HEK293T (cell line): ENCODE data around the gene ARL6.

Experiments used
- CTCF ChIA-PET: fragments of 350-600 bp; formaldehyde crosslinking; extraction: SDS; loops from one replicate; lab custom pipeline; 2021; ENCODE audit warnings: antibody characterized with exemption, inconsistent platforms; lab: Yijun Ruan, JAX
- POLR2A ChIA-PET: fragments of 350-600 bp; formaldehyde crosslinking; extraction: SDS; loops from one replicate; lab custom pipeline; 2020; ENCODE audit warnings: antibody characterized with exemption, inconsistent platforms; lab: Yijun Ruan, JAX
- DNase-seq: peaks from one replicate; pipeline ENCODE4 v3.0.0; 2012; ENCODE audit warnings: mixed read lengths; ENCODE audit errors: extremely low spot score
- ARNT ChIP-seq: fragments of 450-650 bp; IDR thresholded peaks from 2 replicates; pipeline ENCODE4 v1.6.1; 2017; ENCODE audit warnings: mild to moderate bottlenecking
- BHLHE40 ChIP-seq: fragments of 450-650 bp; IDR thresholded peaks from 2 replicates; pipeline ENCODE4 v1.6.1; 2016; ENCODE audit warnings: mild to moderate bottlenecking, moderate library complexity, borderline replicate concordance
- CTBP1 ChIP-seq: fragments of 450-650 bp; IDR thresholded peaks from 2 replicates; pipeline ENCODE4 v1.6.1; 2016; ENCODE audit warnings: borderline replicate concordance
- ELF4 ChIP-seq: fragments of 450-650 bp; IDR thresholded peaks from 2 replicates; pipeline ENCODE4 v1.6.1; 2017; ENCODE audit warnings: antibody characterized with exemption
- FOXA1 ChIP-seq: fragments of 450-650 bp; IDR thresholded peaks from 2 replicates; pipeline ENCODE4 v1.6.1; 2016; ENCODE audit warnings: mild to moderate bottlenecking
- FOXK2 ChIP-seq: fragments of 450-650 bp; IDR thresholded peaks from 2 replicates; pipeline ENCODE4 v1.6.1; 2016; ENCODE audit warnings: mild to moderate bottlenecking
- FOXM1 ChIP-seq: fragments of 450-650 bp; IDR thresholded peaks from 2 replicates; pipeline ENCODE4 v1.6.1; 2017; ENCODE audit warnings: mild to moderate bottlenecking, borderline replicate concordance
- HDGF ChIP-seq: fragments of 450-650 bp; IDR thresholded peaks from 2 replicates; pipeline ENCODE4 v1.6.1; 2017; ENCODE audit warnings: antibody characterized with exemption, borderline replicate concordance
- L3MBTL2 ChIP-seq: fragments of 450-650 bp; conservative IDR thresholded peaks from 2 replicates; pipeline ENCODE4 v1.6.1; 2016; ENCODE audit warnings: mild to moderate bottlenecking
- LEF1 ChIP-seq: fragments of 450-650 bp; IDR thresholded peaks from 2 replicates; pipeline ENCODE4 v1.6.1; 2017; ENCODE audit warnings: mild to moderate bottlenecking, borderline replicate concordance
- NFRKB ChIP-seq: fragments of 450-650 bp; IDR thresholded peaks from 2 replicates; pipeline ENCODE4 v1.6.1; 2016; ENCODE audit warnings: mild to moderate bottlenecking, moderate library complexity
- PKNOX1 ChIP-seq: fragments of 450-650 bp; IDR thresholded peaks from 2 replicates; pipeline ENCODE4 v1.6.1; 2016
- SP1 ChIP-seq: fragments of 450-650 bp; IDR thresholded peaks from 2 replicates; pipeline ENCODE4 v1.6.1; 2017
- SUZ12 ChIP-seq: fragments of 450-650 bp; IDR thresholded peaks from 2 replicates; pipeline ENCODE4 v1.6.1; 2016; ENCODE audit warnings: mild to moderate bottlenecking
- TARDBP ChIP-seq: fragments of 450-650 bp; IDR thresholded peaks from 2 replicates; pipeline ENCODE4 v1.6.1; 2016
- ZNF384 ChIP-seq: fragments of 450-650 bp; IDR thresholded peaks from 2 replicates; pipeline ENCODE4 v1.6.1; 2016

ARL6 gene

GRCh38 chr3:97816811-97817210, 52.3 kb downstream of the ARL6 start:
- DNase-seq = no peak
- ChIA-PET POLR2A (interaction anchor here (1.3 kb wide), 1 partner anchor 52 kb away, joined by 3 read pairs; the partner anchor contains the start of gene ARL6), CTCF (no interaction called here)
- no peak for TF ChIP-seq SP1
- TF ChIP-seq FOXM1 = no peak
- TF ChIP-seq NFRKB = no peak
- no peak for TF ChIP-seq FOXK2
- no peak for TF ChIP-seq ELF4
- TF ChIP-seq FOXA1 = no peak
- TF ChIP-seq LEF1 = no peak
- no peak for TF ChIP-seq PKNOX1
- TF ChIP-seq ARNT = no peak
- TF ChIP-seq TARDBP = no peak
- TF ChIP-seq SUZ12 = no peak
- no peak for TF ChIP-seq BHLHE40
- no peak for TF ChIP-seq L3MBTL2

GRCh38 chr3:97817965-97818364, 53.4 kb downstream of the ARL6 start:
- TF ChIP-seq FOXA1 = no peak
- TF ChIP-seq PKNOX1 = peak; percentile 48
- DNase-seq = peak; percentile 29
- ChIA-PET CTCF (no interaction called here), POLR2A (no interaction called here)

- DNase-seq = no peak
- TF ChIP-seq ZNF384 (no peak), SP1 (no peak), LEF1 (no peak), BHLHE40 (no peak), FOXM1 (no peak), CTBP1 (no peak), TARDBP (no peak), SUZ12 (no peak), ELF4 (no peak), NFRKB (no peak)
- POLR2A ChIA-PET = interaction anchor here (0.9 to 2.1 kb wide), 2 partner anchors 56 to 181 kb away, joined by 3 to 7 read pairs; partner anchors contain the start of gene ARL6
- CTCF ChIA-PET = no interaction called here
These were observed 56.2 kb downstream of the ARL6 start for GRCh38 chr3:97820780-97821179.

GRCh38 chr3:97821287-97821773, 56.8 kb downstream of the ARL6 start:
- TF ChIP-seq PKNOX1 (no peak), ELF4 (no peak), ARNT (no peak), ZNF384 (no peak), HDGF (no peak), CTBP1 (no peak), FOXM1 (no peak), L3MBTL2 (peak; percentile 41), TARDBP (no peak)
- DNase-seq = peak; percentile 23
- POLR2A ChIA-PET = interaction anchor here (0.9 to 2.1 kb wide), 2 partner anchors 57 to 180 kb away, joined by 3 to 7 read pairs; partner anchors contain the start of gene ARL6
- CTCF ChIA-PET = interaction anchor here (1.1 kb wide), 1 partner anchor 140 kb away, joined by 4 read pairs; no protein-coding TSS in a partner anchor

- POLR2A ChIA-PET = interaction anchor here (0.9 to 2.1 kb wide), 2 partner anchors 57 to 180 kb away, joined by 3 to 7 read pairs; partner anchors contain the start of gene ARL6
- peak; percentile 85 for DNase-seq
- TF ChIP-seq SUZ12 (no peak), TARDBP (no peak), PKNOX1 (no peak), L3MBTL2 (peak; percentile 56; the same call in 1 of the 2 replicates)
- CTCF ChIA-PET = interaction anchor here (1.1 kb wide), 1 partner anchor 140 kb away, joined by 4 read pairs; no protein-coding TSS in a partner anchor
These were observed 57.3 kb downstream of the ARL6 start, which contains the start of gene CRYBG3 for GRCh38 chr3:97821774-97822358. Gene CRYBG3 (plus strand): TSS chr3:97822011. CDS start chr3:97822207, 196 bp downstream.

GRCh38 chr3:97822359-97822775, 57.8 kb downstream of the ARL6 start:
- DNase-seq = peak; percentile 34
- CTCF ChIA-PET = interaction anchor here (1.1 kb wide), 1 partner anchor 139 kb away, joined by 4 read pairs; no protein-coding TSS in a partner anchor
- TF ChIP-seq HDGF (no peak), ARNT (no peak), FOXM1 (no peak), PKNOX1 (no peak), ELF4 (no peak), ZNF384 (no peak), FOXK2 (no peak), L3MBTL2 (no peak), TARDBP (no peak), BHLHE40 (no peak), CTBP1 (no peak), SP1 (no peak), NFRKB (no peak), FOXA1 (no peak), LEF1 (no peak), SUZ12 (no peak)
- POLR2A ChIA-PET = interaction anchor here (2.1 kb wide), 1 partner anchor 58 kb away, joined by 7 read pairs; the partner anchor contains the start of gene ARL6
